ENCODE data around the gene MRPL17. TPM values are rescaled to one million over a fixed set of nuclear protein-coding genes. Genes with fewer than 3 reads are reported as not detected.

MRPL17 gene
- total RNA-seq, 4 donors from 2014 or later: 30.6 to 452 (median 55.0) TPM

DNA sequence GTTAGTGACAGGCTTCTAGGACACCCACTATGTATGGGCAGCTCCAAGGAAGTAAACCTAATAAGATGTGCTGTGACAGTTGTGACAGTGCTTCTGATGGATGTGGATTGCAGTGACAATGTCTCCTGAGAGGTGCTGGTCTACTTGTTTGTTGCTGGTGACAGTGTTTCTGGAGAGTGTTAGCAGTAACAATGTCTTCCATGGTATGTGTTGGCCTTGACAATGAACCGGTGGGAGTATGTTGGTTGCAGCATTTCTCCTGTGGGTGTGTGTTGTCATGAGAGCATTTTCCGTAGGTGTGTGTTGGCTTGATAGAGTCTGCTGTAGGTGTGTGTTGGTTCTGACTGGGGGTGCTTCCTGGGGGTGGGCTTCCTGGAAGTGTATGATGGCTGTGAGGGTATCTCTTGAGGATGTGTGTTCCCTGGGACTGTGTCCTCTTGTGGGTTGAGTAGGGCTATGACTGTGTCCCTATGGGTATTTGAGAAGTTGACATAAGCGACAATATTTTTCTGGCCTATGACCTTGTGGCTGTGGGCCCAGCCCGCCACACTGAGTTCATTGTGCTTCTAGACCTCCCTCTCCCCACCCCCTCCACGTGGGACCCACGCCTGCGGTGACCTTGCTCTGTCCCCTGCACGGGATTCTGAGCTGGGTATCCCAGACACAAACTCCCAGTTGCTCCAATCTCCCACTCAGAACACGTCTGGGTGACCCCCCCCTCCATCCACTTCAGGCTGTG, 28.7 kb downstream of the MRPL17 start:
- TF ChIP-seq POLR2A (IDR thresholded peaks at IDR 0.05): no peak
- TF ChIP-seq, protein P1, sequence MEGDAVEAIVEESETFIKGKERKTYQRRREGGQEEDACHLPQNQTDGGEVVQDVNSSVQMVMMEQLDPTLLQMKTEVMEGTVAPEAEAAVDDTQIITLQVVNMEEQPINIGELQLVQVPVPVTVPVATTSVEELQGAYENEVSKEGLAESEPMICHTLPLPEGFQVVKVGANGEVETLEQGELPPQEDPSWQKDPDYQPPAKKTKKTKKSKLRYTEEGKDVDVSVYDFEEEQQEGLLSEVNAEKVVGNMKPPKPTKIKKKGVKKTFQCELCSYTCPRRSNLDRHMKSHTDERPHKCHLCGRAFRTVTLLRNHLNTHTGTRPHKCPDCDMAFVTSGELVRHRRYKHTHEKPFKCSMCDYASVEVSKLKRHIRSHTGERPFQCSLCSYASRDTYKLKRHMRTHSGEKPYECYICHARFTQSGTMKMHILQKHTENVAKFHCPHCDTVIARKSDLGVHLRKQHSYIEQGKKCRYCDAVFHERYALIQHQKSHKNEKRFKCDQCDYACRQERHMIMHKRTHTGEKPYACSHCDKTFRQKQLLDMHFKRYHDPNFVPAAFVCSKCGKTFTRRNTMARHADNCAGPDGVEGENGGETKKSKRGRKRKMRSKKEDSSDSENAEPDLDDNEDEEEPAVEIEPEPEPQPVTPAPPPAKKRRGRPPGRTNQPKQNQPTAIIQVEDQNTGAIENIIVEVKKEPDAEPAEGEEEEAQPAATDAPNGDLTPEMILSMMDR (IDR thresholded peaks at IDR 0.05): no peak
- Histone ChIP-seq H3K4me3 (peak overlapping the region; percentile 56 to 66), H3K27me3 (no peaks in the 10 kb centered on the region), H3K4me1 (no peaks in the 10 kb centered on the region), H3K36me3 (no peaks in the 10 kb centered on the region), H3K27ac (peak overlapping the region; percentile 96), H3K9me3 (no peaks in the 10 kb centered on the region)
- peak in 1 of 2 donors; percentile 42 for DNase-seq
- intact Hi-C loops (cut with DNase I; ENCODE audit: low total_unique reads): no loop called here

DNA sequence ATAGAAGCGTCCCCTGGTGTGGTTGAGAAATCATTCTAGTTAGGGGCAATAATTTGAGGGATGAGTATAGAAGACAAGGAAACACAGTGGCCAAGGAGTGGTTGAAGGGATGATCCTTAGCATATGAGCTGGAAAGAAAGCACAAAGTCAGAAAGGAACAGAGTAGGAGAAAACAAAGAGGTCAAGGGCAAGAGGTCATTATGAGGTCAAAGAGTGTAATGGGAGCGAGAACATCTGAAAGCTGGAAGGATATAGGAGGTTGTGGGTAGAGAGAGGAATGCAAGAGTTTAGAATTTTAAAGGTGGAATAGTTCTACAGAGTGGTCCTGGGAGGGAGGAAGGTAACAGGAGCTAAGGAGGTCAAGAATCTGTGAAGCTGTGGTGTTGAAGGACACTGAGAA, 29.5 kb downstream of the MRPL17 start:
- Histone ChIP-seq H3K4me1 (no peaks in the 10 kb centered on the region), H3K4me3 (no peak overlapping the region), H3K27me3 (no peaks in the 10 kb centered on the region), H3K36me3 (no peaks in the 10 kb centered on the region), H3K27ac (peak overlapping the region; percentile 96), H3K9me3 (no peaks in the 10 kb centered on the region)
- intact Hi-C loops (cut with DNase I; ENCODE audit: low total_unique reads): no loop called here
- DNase-seq: no peak
- TF ChIP-seq POLR2A (IDR thresholded peaks at IDR 0.05): no peak
- TF ChIP-seq, protein P1 (IDR thresholded peaks at IDR 0.05): no peak

DNA sequence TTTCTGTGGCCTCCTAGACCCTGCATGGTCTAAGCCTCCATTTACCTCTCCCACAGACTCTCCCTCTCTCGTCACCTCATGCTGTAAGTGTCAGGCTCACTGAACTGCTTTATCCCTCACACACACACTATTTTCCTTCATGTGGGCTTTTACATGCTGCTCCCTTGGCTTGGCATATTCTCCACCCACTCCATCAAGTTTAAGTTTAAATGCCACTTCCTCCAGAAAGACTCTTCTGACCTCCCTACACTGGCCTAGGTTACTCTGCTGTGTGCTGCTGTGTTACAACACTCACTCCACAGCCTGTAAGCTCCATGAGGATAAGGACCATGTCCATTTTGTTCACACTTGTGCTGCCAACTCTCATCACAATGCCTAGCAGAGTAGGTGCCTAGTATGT, 30.0 kb downstream of the MRPL17 start:
- TF ChIP-seq, protein P1 (IDR thresholded peaks at IDR 0.05): no peak
- no peak for TF ChIP-seq POLR2A (IDR thresholded peaks at IDR 0.05)
- no peak for DNase-seq

DNA sequence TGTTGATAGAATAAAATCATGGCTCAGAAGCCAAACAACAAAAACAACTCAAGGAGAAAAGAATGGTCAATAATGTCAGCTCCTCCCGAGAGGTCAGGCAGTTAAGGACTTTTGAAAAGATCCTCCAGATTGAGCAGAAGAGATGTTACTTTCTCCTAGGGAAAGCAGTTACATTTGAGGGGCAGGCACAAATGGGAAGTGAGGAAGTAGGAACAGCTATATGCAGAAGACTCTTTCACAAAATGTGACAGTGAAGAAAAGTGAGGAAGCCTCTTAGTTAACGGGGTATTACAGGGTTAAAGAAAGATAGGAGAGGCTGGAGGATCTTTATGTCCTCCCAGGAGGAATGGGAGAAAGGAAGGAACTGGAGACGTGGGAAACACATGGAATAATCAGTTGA, 31.0 kb downstream of the MRPL17 start:
- Histone ChIP-seq H3K36me3 (no peaks in the 10 kb centered on the region), H3K27me3 (no peaks in the 10 kb centered on the region), H3K4me3 (no peak overlapping the region), H3K4me1 (peaks cover 0 to 3% of the 10 kb centered on the region in 2 donors), H3K9me3 (no peaks in the 10 kb centered on the region), H3K27ac (peak overlapping the region; percentile 12 to 96)
- intact Hi-C loops (cut with DNase I; ENCODE audit: low total_unique reads): no loop called here
- no peak for DNase-seq
- no peak for TF ChIP-seq POLR2A (IDR thresholded peaks at IDR 0.05)
- TF ChIP-seq, protein P1 (IDR thresholded peaks at IDR 0.05): no peak

More for the DNA sequence above, 30.0 kb downstream of the MRPL17 start:
- Histone ChIP-seq H3K9me3 (no peaks in the 10 kb centered on the region), H3K27ac (peak overlapping the region; percentile 12 to 96), H3K36me3 (no peaks in the 10 kb centered on the region), H3K4me1 (no peaks in the 10 kb centered on the region), H3K4me3 (no peak overlapping the region), H3K27me3 (no peaks in the 10 kb centered on the region)
- intact Hi-C loops (cut with DNase I; ENCODE audit: low total_unique reads): no loop called here

DNA sequence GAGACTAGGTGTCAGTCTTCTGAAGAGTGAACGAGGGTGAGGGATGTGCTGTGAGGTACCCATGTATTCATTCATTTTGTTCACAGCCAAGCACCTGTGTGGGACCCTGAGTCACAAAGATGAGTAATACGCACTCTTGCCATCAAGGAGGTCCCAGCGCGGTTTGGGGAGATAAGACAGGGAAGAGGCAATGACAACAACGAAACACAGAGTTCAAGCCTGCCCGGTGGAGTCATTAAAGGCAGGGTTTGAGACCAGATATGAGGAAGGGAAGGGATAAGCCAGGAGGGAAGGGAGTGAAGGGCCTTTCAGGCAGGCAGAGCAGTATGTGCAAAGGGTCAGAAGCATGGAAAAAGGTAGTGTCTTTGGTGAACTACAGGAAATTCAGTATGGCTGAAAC, 32.2 kb downstream of the MRPL17 start:
- no peak for DNase-seq
- peaks cover 6 to 13% of the 10 kb centered on the region in 2 donors for H3K4me1 ChIP-seq
- intact Hi-C loops (cut with DNase I; ENCODE audit: low total_unique reads): no loop called here

More for the DNA sequence above, 32.2 kb downstream of the MRPL17 start:
- Histone ChIP-seq H3K27ac (peak overlapping the region; percentile 94 to 96), H3K27me3 (no peaks in the 10 kb centered on the region), H3K9me3 (no peaks in the 10 kb centered on the region), H3K4me3 (no peak overlapping the region), H3K36me3 (no peaks in the 10 kb centered on the region)
- TF ChIP-seq POLR2A (IDR thresholded peaks at IDR 0.05): no peak
- TF ChIP-seq, protein P1 (IDR thresholded peaks at IDR 0.05): no peak
